CD4-positive, alpha-beta T cell (primary cell): ENCODE results near the gene ABCB6. TPM values are rescaled to one million over a fixed set of nuclear protein-coding genes. Genes with fewer than 3 reads are reported as not detected.
A peak's percentile ranks its signal among the peaks of the same experiment; 100 is the strongest.

ENCODE experiments used
- ATAC-seq: fragments of 200-7000 bp; cut with Tn5 transposase; one replicate; pipeline ENCODE4 v1.10.0; 2022; ENCODE audit warnings: mild to moderate bottlenecking; ENCODE audit not compliant: poor library complexity
- CTCF ChIA-PET: fragments of 350-600 bp; sonication (Branson Sonifier 250); formaldehyde crosslinking; loops from one replicate; lab custom pipeline; 2021; ENCODE audit warnings: antibody characterized with exemption, inconsistent platforms; lab: Charles Lee
- POLR2A ChIA-PET: fragments of 350-600 bp; sonication (Branson Sonifier 250); formaldehyde crosslinking; loops from one replicate; lab custom pipeline; 2021; ENCODE audit warnings: antibody characterized with exemption, inconsistent platforms; lab: Charles Lee
- DNase-seq, 14 experiments: peaks; one replicate each; pipeline ENCODE4 v3.0.0-alpha.2; 2013 to 2020; ENCODE audit warnings: mixed read lengths in 2 of 14
- H3K27ac ChIP-seq, 2 donors: one replicate each; pipeline versions ENCODE4 v1.5.1 to v1.7.0; 2013; ENCODE audit warnings: low read length in 2 of 2, low read depth in 1 of 2, mild to moderate bottlenecking in 1 of 2
- H3K27me3 ChIP-seq, 2 experiments: 1 replicate in 1 of 2; 2 replicates in 1 of 2; pipeline versions ENCODE4 v1.6.1 to v1.7.0; 2013; ENCODE audit warnings: low read length in 2 of 2, control low read depth in 1 of 2, mild to moderate bottlenecking in 1 of 2, moderate library complexity in 1 of 2; ENCODE audit not compliant: insufficient read depth in 2 of 2, control insufficient read depth in 1 of 2
- H3K36me3 ChIP-seq: one replicate; pipeline ENCODE4 v1.6.1; 2013; ENCODE audit warnings: low read length, control low read depth; ENCODE audit not compliant: insufficient read depth
- H3K4me1 ChIP-seq: one replicate; pipeline ENCODE4 v1.6.1; 2013; ENCODE audit warnings: low read length, control low read depth; ENCODE audit not compliant: insufficient read depth
- H3K4me3 ChIP-seq: one replicate; pipeline ENCODE4 v1.5.1; 2013; ENCODE audit warnings: mild to moderate bottlenecking, low read length, moderate library complexity
- H3K9me3 ChIP-seq, 2 experiments: 1 replicate in 1 of 2; 2 replicates in 1 of 2; pipeline versions ENCODE4 v1.6.1 to v1.7.0; 2013; ENCODE audit warnings: low read length in 2 of 2, mild to moderate bottlenecking in 2 of 2, control low read depth in 1 of 2, moderate library complexity in 1 of 2; ENCODE audit not compliant: control insufficient read depth in 1 of 2, insufficient read depth in 1 of 2
- H3K27ac Mint-ChIP-seq: one replicate; pipeline ENCODE4 v1.8.0; 2020; ENCODE audit warnings: mixed read lengths
- H3K27me3 Mint-ChIP-seq: one replicate; pipeline ENCODE4 v1.8.0; 2021; ENCODE audit warnings: mixed read lengths
- H3K36me3 Mint-ChIP-seq: one replicate; pipeline ENCODE4 v1.8.0; 2021; ENCODE audit warnings: low read depth, mixed read lengths
- H3K4me1 Mint-ChIP-seq: one replicate; pipeline ENCODE4 v1.8.0; 2021; ENCODE audit warnings: low read depth, mixed read lengths
- H3K4me3 Mint-ChIP-seq: one replicate; pipeline ENCODE4 v1.8.0; 2020; ENCODE audit warnings: mild to moderate bottlenecking, mixed read lengths
- H3K9me3 Mint-ChIP-seq: one replicate; pipeline ENCODE4 v1.8.0; 2020; ENCODE audit warnings: mixed read lengths
- intact Hi-C, 2 experiments: fragments of 100-400 bp; cut with DNase I in 1 of 2; cut with micrococcal nuclease in 1 of 2; formaldehyde crosslinking; loops; one replicate each; pipeline versions ENCODE4 v1.15.1 to v1.9.0; 2023 to 2025; cut with DNase I, micrococcal nuclease
- total RNA-seq, 174 experiments: library from RNA in 2 of 174; stranded (reverse) in 2 of 174; gene quantifications; one replicate each; pipeline ENCODE4 v1.2.3 and lab custom pipeline; 2021 to 2026
- TF ChIP-seq, protein P1 (sequence below): fragments of 200-600 bp; IDR thresholded peaks from one replicate; pipeline ENCODE4 v1.8.0; 2022; ENCODE audit warnings: antibody characterized with exemption, mild to moderate bottlenecking

Gene ABCB6
- total RNA-seq, 2 experiments from 2014 or later, result 2.6 to 3.1 TPM

- H3K4me3 Mint-ChIP-seq, result peak within 1 kb of the TSS; percentile 90
- ChIA-PET POLR2A (interaction anchor here (0.6 to 4.8 kb wide), 22 partner anchors 8 to 182 kb away, joined by 3 to 139 read pairs (median 12); partner anchors contain the start of genes ABCB6, ANKZF1, ATG9A and CNPPD1), CTCF (interaction anchor here (0.9 to 4.2 kb wide), 10 partner anchors 13 to 226 kb away, joined by 3 to 32 read pairs (median 5); partner anchors contain the start of genes CNPPD1, DNPEP and NHEJ1)
- peak; percentile 88 to 98 (median 95) for DNase-seq
- H3K36me3 ChIP-seq, result peaks cover 21% of the 10 kb centered on the region
- H3K27ac ChIP-seq, result peak within 1 kb of the TSS; percentile 89 to 90
- peak within 1 kb of the TSS; percentile 93 for H3K27ac Mint-ChIP-seq
- intact Hi-C loops, result loop anchor here (1.0 to 10.0 kb wide), 6 partner anchors 28 to 338 kb away; partner anchors contain the start of genes CHPF (in 1 of the 2), DNAJB2 (in 1 of the 2), DNPEP (in 1 of the 2) and RETREG2 (in 1 of the 2)
- H3K9me3 ChIP-seq, result no peaks in the 10 kb centered on the region
- ATAC-seq, result peak; percentile 93
- TF ChIP-seq, protein P1, sequence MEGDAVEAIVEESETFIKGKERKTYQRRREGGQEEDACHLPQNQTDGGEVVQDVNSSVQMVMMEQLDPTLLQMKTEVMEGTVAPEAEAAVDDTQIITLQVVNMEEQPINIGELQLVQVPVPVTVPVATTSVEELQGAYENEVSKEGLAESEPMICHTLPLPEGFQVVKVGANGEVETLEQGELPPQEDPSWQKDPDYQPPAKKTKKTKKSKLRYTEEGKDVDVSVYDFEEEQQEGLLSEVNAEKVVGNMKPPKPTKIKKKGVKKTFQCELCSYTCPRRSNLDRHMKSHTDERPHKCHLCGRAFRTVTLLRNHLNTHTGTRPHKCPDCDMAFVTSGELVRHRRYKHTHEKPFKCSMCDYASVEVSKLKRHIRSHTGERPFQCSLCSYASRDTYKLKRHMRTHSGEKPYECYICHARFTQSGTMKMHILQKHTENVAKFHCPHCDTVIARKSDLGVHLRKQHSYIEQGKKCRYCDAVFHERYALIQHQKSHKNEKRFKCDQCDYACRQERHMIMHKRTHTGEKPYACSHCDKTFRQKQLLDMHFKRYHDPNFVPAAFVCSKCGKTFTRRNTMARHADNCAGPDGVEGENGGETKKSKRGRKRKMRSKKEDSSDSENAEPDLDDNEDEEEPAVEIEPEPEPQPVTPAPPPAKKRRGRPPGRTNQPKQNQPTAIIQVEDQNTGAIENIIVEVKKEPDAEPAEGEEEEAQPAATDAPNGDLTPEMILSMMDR, result no peak
- H3K4me1 Mint-ChIP-seq, result peaks cover 45% of the 10 kb centered on the region
- H3K27me3 ChIP-seq, result no peaks in the 10 kb centered on the region
- peaks cover 53% of the 10 kb centered on the region for H3K4me1 ChIP-seq
- H3K9me3 Mint-ChIP-seq, result no peaks in the 10 kb centered on the region
- peak within 1 kb of the TSS; percentile 69 for H3K4me3 ChIP-seq
- no peaks in the 10 kb centered on the region for H3K27me3 Mint-ChIP-seq
- peaks cover 26% of the 10 kb centered on the region for H3K36me3 Mint-ChIP-seq
These were observed 12.2 kb downstream of the ABCB6 start, which contains the start of gene ZFAND2B for GRCh38 chr2:219206328-219207133. Gene ZFAND2B, plus strand, starts transcription at chr2:219206782. Its CDS starts 206 bp downstream, at chr2:219206988.

DNA sequence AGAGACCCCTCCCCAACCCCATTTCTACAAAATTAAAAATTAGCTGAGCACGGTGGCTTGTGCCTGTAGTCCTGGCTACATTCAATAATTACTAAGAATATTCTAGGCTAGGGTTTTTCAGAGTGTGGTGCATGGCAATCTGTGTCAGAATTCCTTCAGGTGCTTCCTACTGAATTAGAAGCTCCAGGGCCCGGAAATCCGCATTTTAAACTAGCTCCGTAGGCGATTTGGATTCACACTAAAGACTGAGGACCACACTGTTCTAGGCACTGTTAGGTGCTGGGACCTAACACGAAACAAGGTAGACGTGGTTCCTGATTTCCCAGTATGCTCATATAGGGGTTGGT is 12.8 kb downstream of the ABCB6 start:
- no peak for DNase-seq
- intact Hi-C loops, result loop anchor here (1.0 to 10.0 kb wide), 6 partner anchors 28 to 339 kb away; partner anchors contain the start of genes CHPF (in 1 of the 2), DNAJB2 (in 1 of the 2), DNPEP (in 1 of the 2) and RETREG2 (in 1 of the 2)
- Histone ChIP-seq H3K9me3 (peaks cover 0 to 3% of the 10 kb centered on the region in 2 experiments), H3K27ac (peak overlapping the region; percentile 89 to 90), H3K36me3 (peaks cover 21% of the 10 kb centered on the region), H3K27me3 (no peaks in the 10 kb centered on the region), H3K4me1 (peaks cover 47% of the 10 kb centered on the region), H3K4me3 (peak overlapping the region; percentile 69)
- no peaks in the 10 kb centered on the region for H3K27me3 Mint-ChIP-seq
- peaks cover 21% of the 10 kb centered on the region for H3K36me3 Mint-ChIP-seq
- POLR2A ChIA-PET, result interaction anchor here (1.0 to 4.8 kb wide), 20 partner anchors 9 to 182 kb away, joined by 3 to 139 read pairs (median 13); partner anchors contain the start of genes ABCB6, ANKZF1, ATG9A and CNPPD1
- H3K4me1 Mint-ChIP-seq, result peaks cover 41% of the 10 kb centered on the region
- no peaks in the 10 kb centered on the region for H3K9me3 Mint-ChIP-seq
- no peak for ATAC-seq
- peak overlapping the region; percentile 93 for H3K27ac Mint-ChIP-seq
- CTCF ChIA-PET, result interaction anchor here (0.9 to 4.2 kb wide), 10 partner anchors 13 to 226 kb away, joined by 3 to 32 read pairs (median 5); partner anchors contain the start of genes CNPPD1, DNPEP and NHEJ1
- H3K4me3 Mint-ChIP-seq, result peak overlapping the region; percentile 90
- TF ChIP-seq, protein P1, result no peak

- H3K4me1 ChIP-seq, result peaks cover 39% of the 10 kb centered on the region
These were observed 13.6 kb downstream of the ABCB6 start for GRCh38 chr2:219205165-219205538.

More at GRCh38 chr2:219205165-219205538, 13.6 kb downstream of the ABCB6 start:
- DNase-seq, result no peak
- ChIA-PET CTCF (interaction anchor here (0.7 to 2.9 kb wide), 3 partner anchors 34 to 75 kb away, joined by 3 to 17 read pairs (median 5); partner anchors contain the start of gene NHEJ1), POLR2A (interaction anchor here (1.2 to 2.4 kb wide), 5 partner anchors 9 to 48 kb away, joined by 4 to 41 read pairs (median 17); partner anchors contain the start of genes TUBA4A and TUBA4B)
- Mint-ChIP-seq H3K9me3 (no peaks in the 10 kb centered on the region), H3K4me1 (peaks cover 40% of the 10 kb centered on the region), H3K27me3 (no peaks in the 10 kb centered on the region), H3K36me3 (peaks cover 21% of the 10 kb centered on the region), H3K27ac (peak overlapping the region; percentile 93), H3K4me3 (peak overlapping the region; percentile 65)
- Histone ChIP-seq H3K4me3 (no peak overlapping the region), H3K36me3 (peaks cover 21% of the 10 kb centered on the region), H3K27ac (no peak overlapping the region), H3K27me3 (no peaks in the 10 kb centered on the region), H3K9me3 (peaks cover 0 to 3% of the 10 kb centered on the region in 2 experiments)
- ATAC-seq, result no peak
- intact Hi-C loops, result loop anchor here in 1 of 2 experiments (10.0 kb wide), 2 partner anchors 180 to 340 kb away; partner anchors contain the start of genes CHPF, DNPEP and TMEM198
- TF ChIP-seq, protein P1, result no peak
